Liver (tissue), 3 donors: Measurements from ENCODE around the gene TULP3.

ENCODE experiments used
- EGR1 ChIP-seq, 2 donors: IDR thresholded peaks; 2 replicates each; pipeline ENCODE4 v1.6.1; 2016 to 2018; ENCODE audit warnings: antibody characterized with exemption in 2 of 2, low read depth in 2 of 2
- FOXA1 ChIP-seq: IDR thresholded peaks from 2 replicates; pipeline ENCODE4 v1.6.1; 2016; ENCODE audit warnings: antibody characterized with exemption
- FOXA2 ChIP-seq: IDR thresholded peaks from 2 replicates; pipeline ENCODE4 v1.6.1; 2016; ENCODE audit warnings: antibody characterized with exemption
- GABPA ChIP-seq, 2 donors: IDR thresholded peaks in 1 of 2; conservative IDR thresholded peaks in 1 of 2; 2 replicates each; pipeline ENCODE4 v1.6.1; 2016; ENCODE audit warnings: antibody characterized with exemption in 2 of 2, mild to moderate bottlenecking in 1 of 2, moderate library complexity in 1 of 2
- HNF4G ChIP-seq: IDR thresholded peaks from 2 replicates; pipeline ENCODE4 v1.6.1; 2016; ENCODE audit warnings: antibody characterized with exemption
- MAX ChIP-seq: IDR thresholded peaks from 2 replicates; pipeline ENCODE4 v1.6.1; 2016; ENCODE audit warnings: antibody characterized with exemption
- RAD21 ChIP-seq, 2 donors: IDR thresholded peaks; 2 replicates each; pipeline ENCODE4 v1.6.1; 2016; ENCODE audit warnings: antibody characterized with exemption in 2 of 2, mild to moderate bottlenecking in 2 of 2
- REST ChIP-seq: IDR thresholded peaks from 2 replicates; pipeline ENCODE4 v1.6.1; 2016; ENCODE audit warnings: antibody characterized with exemption, mild to moderate bottlenecking
- RXRA ChIP-seq, 2 donors: IDR thresholded peaks; 2 replicates each; pipeline ENCODE4 v1.6.1; 2017 to 2018; ENCODE audit warnings: antibody characterized with exemption in 2 of 2, mild to moderate bottlenecking in 1 of 2
- SP1 ChIP-seq: IDR thresholded peaks from 2 replicates; pipeline ENCODE4 v1.6.1; 2018; ENCODE audit warnings: antibody characterized with exemption, mild to moderate bottlenecking
- TAF1 ChIP-seq: conservative IDR thresholded peaks from 2 replicates; pipeline ENCODE4 v1.6.1; 2016; ENCODE audit warnings: antibody characterized with exemption, mild to moderate bottlenecking
- YY1 ChIP-seq: IDR thresholded peaks from 2 replicates; pipeline ENCODE4 v1.6.1; 2016; ENCODE audit warnings: antibody characterized with exemption, mild to moderate bottlenecking
- TF ChIP-seq, protein P1 (sequence below): fragments of 150-350 bp; IDR thresholded peaks from 2 replicates; pipeline ENCODE4 v1.5.1; 2017; ENCODE audit warnings: improper control_type of control experiment, low read depth, low read length; ENCODE audit not compliant: missing input control
- TF ChIP-seq, protein P2 (sequence below): IDR thresholded peaks from 2 replicates; pipeline ENCODE4 v1.6.1; 2016; ENCODE audit warnings: antibody characterized with exemption
- donor health status: healthy.
- donor health status: healthy.

DNA sequence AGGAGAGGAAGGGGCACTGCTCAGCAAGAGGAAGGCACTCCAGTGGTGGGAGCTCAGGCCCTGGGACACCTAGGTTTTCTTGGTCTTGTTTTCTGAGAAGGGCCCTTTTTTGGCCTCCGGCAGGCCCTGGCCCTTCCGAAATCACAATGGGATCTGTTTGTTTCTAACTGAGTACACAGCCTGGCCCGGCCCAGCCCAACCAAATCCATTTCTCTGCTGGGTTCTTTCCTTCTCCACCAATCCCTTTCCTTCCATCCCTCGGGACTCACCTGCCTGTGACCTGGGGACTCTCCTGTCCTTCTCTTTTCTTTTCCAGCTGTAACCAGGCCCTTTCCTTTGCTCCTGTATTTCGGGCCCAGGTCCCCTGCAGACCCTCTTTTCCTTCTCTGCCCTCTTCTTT is 87.1 kb downstream of the TULP3 start:
- TF ChIP-seq SP1 (no peak), MAX (no peak), RXRA (IDR thresholded peaks at IDR 0.05) (no peak), REST (no peak), FOXA2 (no peak), FOXA1 (no peak), RAD21 (IDR thresholded peaks at IDR 0.05) (no peak), EGR1 (IDR thresholded peaks at IDR 0.05; ENCODE audit: low read depth in 2 of 2) (no peak), TAF1 (no peak), GABPA (IDR thresholded peaks at IDR 0.05 in 1 of 2, conservative IDR thresholded peaks at IDR 0.05 in 1 of 2) (no peak), YY1 (no peak), HNF4G (no peak)
- TF ChIP-seq, protein P1, sequence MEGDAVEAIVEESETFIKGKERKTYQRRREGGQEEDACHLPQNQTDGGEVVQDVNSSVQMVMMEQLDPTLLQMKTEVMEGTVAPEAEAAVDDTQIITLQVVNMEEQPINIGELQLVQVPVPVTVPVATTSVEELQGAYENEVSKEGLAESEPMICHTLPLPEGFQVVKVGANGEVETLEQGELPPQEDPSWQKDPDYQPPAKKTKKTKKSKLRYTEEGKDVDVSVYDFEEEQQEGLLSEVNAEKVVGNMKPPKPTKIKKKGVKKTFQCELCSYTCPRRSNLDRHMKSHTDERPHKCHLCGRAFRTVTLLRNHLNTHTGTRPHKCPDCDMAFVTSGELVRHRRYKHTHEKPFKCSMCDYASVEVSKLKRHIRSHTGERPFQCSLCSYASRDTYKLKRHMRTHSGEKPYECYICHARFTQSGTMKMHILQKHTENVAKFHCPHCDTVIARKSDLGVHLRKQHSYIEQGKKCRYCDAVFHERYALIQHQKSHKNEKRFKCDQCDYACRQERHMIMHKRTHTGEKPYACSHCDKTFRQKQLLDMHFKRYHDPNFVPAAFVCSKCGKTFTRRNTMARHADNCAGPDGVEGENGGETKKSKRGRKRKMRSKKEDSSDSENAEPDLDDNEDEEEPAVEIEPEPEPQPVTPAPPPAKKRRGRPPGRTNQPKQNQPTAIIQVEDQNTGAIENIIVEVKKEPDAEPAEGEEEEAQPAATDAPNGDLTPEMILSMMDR = no peak
- TF ChIP-seq, protein P2, sequence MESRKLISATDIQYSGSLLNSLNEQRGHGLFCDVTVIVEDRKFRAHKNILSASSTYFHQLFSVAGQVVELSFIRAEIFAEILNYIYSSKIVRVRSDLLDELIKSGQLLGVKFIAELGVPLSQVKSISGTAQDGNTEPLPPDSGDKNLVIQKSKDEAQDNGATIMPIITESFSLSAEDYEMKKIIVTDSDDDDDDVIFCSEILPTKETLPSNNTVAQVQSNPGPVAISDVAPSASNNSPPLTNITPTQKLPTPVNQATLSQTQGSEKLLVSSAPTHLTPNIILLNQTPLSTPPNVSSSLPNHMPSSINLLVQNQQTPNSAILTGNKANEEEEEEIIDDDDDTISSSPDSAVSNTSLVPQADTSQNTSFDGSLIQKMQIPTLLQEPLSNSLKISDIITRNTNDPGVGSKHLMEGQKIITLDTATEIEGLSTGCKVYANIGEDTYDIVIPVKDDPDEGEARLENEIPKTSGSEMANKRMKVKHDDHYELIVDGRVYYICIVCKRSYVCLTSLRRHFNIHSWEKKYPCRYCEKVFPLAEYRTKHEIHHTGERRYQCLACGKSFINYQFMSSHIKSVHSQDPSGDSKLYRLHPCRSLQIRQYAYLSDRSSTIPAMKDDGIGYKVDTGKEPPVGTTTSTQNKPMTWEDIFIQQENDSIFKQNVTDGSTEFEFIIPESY = no peak
